Measurements from ENCODE around the gene VASN.

The VASN gene

DNA sequence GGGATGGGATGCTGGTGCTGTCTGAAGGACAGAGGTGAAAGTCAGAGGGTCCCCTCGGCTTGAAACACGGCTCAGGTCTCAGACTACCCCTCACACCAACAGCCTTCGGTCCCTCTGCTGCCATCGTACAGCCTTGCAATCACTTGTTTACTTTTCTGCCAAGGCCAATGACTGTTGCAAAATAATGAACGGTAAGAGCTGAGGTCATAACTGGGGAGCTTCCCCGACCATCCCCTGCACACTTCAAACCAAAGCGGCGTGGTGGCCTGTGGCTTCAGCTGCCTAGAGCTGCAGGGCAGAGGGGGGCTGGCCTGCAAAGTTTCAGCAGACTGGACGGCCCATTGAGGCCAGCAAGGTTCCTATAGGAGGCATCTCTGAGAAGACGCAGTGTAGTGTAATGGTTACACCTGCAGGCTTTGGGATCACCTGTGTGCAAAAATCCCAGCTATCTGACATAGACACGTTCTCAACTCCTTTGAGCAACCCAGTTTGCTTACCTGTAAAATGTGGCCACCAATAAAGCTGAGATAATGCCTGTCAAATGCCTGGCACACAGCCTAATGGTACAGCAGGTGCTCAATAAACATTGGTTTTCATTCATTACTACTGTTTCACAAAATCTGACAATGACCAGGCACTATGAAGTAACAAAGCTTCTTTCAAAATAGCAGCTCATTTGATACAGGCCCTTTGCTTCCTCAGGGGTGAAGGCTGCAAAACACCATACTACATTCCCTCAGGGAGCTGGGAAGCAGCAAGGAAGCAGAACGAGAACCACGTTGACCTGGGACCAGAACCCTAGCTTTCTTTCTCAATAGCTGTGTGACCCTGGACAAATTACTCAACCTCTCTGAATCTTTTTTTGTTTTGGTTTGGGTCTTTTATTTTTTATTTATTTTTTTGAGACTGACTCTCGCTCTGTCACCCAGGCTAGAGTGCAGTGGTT is 25.5 kb upstream of the VASN start:
- Histone ChIP-seq H3K4me3 (replicated peaks; ENCODE audit: low read depth, low read length) (no peak overlapping the region), H3K36me3 (ENCODE audit: control insufficient read depth, insufficient read depth, low read length) (peaks cover 17% of the 10 kb centered on the region), H3K27me3 (replicated peaks; ENCODE audit: control insufficient read depth, insufficient read depth, low read length) (no peaks in the 10 kb centered on the region)
- no peak for DNase-seq (ENCODE audit: extremely low read depth, insufficient read length)
- TF ChIP-seq, protein P1, sequence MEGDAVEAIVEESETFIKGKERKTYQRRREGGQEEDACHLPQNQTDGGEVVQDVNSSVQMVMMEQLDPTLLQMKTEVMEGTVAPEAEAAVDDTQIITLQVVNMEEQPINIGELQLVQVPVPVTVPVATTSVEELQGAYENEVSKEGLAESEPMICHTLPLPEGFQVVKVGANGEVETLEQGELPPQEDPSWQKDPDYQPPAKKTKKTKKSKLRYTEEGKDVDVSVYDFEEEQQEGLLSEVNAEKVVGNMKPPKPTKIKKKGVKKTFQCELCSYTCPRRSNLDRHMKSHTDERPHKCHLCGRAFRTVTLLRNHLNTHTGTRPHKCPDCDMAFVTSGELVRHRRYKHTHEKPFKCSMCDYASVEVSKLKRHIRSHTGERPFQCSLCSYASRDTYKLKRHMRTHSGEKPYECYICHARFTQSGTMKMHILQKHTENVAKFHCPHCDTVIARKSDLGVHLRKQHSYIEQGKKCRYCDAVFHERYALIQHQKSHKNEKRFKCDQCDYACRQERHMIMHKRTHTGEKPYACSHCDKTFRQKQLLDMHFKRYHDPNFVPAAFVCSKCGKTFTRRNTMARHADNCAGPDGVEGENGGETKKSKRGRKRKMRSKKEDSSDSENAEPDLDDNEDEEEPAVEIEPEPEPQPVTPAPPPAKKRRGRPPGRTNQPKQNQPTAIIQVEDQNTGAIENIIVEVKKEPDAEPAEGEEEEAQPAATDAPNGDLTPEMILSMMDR (IDR thresholded peaks at IDR 0.05; ENCODE audit: insufficient read depth, low read length, poor library complexity, severe bottlenecking) = no peak

DNA sequence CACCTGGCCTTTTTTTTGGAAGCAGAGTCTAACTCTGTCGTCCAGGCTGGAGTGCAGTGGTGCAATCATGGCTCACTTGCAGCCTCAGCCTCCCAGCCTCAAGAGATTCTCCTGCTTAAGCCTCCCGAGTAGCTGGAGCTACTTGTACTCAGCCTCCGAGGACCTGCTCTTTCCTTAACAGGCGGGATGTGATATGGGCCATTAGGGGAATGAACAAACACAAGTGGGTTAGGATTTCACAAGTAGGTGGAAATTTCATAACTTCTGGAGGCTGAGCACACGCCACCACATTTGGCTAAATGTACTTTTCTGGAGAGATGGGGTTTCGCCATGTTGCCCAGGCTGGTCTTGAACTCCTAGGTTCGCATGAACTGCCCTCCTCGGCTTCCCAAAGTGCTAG is 24.6 kb upstream of the VASN start:
- DNase-seq (ENCODE audit: extremely low read depth, insufficient read length) = no peak
- TF ChIP-seq, protein P1 (IDR thresholded peaks at IDR 0.05; ENCODE audit: insufficient read depth, low read length, poor library complexity, severe bottlenecking) = no peak
- Histone ChIP-seq H3K27me3 (replicated peaks; ENCODE audit: control insufficient read depth, insufficient read depth, low read length) (no peaks in the 10 kb centered on the region), H3K36me3 (ENCODE audit: control insufficient read depth, insufficient read depth, low read length) (peaks cover 11% of the 10 kb centered on the region), H3K4me3 (replicated peaks; ENCODE audit: low read depth, low read length) (no peak overlapping the region)

DNA sequence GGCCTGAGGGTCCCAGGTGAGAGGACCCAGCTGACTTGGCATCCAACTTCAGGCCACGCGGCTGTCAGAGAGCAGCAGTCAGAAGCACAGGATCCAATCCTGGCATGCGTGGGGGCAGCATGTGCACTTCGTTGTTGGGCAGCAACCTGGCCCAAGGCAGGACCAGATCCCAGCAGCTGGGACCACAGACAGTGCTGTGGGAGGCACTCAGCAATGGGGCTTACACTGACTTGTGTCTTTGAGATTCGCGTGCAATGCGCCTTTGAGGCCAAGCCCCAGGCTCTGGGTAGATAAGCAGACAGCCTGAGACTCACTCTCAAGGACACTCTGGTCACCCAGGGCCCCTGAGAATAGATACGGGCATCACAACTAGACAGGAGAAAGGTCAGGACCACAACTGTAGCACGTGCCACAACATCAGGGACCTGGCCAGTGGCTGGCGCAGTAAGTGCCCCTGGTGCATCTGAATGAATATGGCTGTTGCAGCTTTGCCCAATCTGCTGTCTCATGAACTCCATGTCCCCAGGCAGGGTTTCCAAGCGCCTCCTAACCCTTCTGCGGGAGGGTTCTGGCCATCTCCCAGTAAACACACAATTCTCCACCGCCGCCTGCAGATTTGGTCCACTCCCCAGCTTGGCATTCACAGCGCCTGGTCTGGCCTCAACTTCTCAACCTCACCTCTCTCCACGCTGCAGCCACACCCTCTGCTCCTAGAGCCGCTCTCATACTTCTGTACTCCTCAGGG is 23.7 kb upstream of the VASN start:
- DNase-seq (ENCODE audit: extremely low read depth, insufficient read length) = no peak
- TF ChIP-seq, protein P1 (IDR thresholded peaks at IDR 0.05; ENCODE audit: insufficient read depth, low read length, poor library complexity, severe bottlenecking) = no peak
- H3K27me3 ChIP-seq (replicated peaks; ENCODE audit: control insufficient read depth, insufficient read depth, low read length) = no peaks in the 10 kb centered on the region
- H3K4me3 ChIP-seq (replicated peaks; ENCODE audit: low read depth, low read length) = no peak overlapping the region
- peaks cover 10% of the 10 kb centered on the region for H3K36me3 ChIP-seq (ENCODE audit: control insufficient read depth, insufficient read depth, low read length)

DNA sequence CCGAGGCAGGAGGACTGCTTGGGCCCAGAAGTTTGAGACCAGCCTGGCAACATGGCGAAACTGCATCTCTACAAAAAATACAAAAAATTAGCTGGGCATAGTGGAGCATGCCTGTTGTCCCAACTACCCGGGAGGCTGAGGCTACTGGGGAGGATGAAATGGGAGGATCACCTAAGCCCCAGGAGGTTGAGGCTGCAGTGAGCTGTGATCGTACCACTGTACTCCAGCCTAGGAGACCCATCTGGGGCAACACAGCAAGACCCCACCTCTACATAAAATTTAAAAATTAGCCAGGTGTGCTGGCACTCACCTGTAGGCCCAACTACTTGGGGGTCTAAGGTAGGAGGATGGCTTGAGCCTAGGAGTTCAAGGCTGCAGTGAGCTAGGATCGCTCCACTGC is 22.3 kb upstream of the VASN start:
- no peak for DNase-seq (ENCODE audit: extremely low read depth, insufficient read length)
- Histone ChIP-seq H3K36me3 (ENCODE audit: control insufficient read depth, insufficient read depth, low read length) (peaks cover 7% of the 10 kb centered on the region), H3K27me3 (replicated peaks; ENCODE audit: control insufficient read depth, insufficient read depth, low read length) (no peaks in the 10 kb centered on the region), H3K4me3 (replicated peaks; ENCODE audit: low read depth, low read length) (no peak overlapping the region)
- TF ChIP-seq, protein P1 (IDR thresholded peaks at IDR 0.05; ENCODE audit: insufficient read depth, low read length, poor library complexity, severe bottlenecking) = no peak

DNA sequence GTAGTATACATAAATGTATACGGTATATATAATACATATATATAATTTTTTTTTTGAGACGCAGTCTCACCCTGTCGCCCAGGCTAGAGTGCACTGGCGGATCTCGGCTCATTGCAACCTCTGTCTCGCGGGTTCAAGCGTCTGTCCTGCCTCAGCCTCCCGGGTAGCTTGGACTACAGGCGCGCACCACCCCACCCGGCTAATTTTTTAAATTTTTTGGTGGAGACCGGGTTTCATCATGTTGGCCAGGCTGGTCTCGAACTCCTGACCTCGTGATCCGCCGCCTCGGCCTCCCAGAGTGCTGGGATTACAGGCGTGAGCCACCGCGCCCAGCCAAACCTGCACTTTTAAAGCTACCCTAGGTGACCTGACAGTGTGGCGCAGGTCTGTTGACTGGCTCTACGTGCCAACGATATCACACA is 21.3 kb upstream of the VASN start:
- TF ChIP-seq, protein P1 (IDR thresholded peaks at IDR 0.05; ENCODE audit: insufficient read depth, low read length, poor library complexity, severe bottlenecking) = no peak
- H3K27me3 ChIP-seq (replicated peaks; ENCODE audit: control insufficient read depth, insufficient read depth, low read length) = no peaks in the 10 kb centered on the region
- no peak for DNase-seq (ENCODE audit: extremely low read depth, insufficient read length)
- H3K36me3 ChIP-seq (ENCODE audit: control insufficient read depth, insufficient read depth, low read length) = peaks cover 13% of the 10 kb centered on the region
- peak overlapping the region; percentile 100 for H3K4me3 ChIP-seq (replicated peaks; ENCODE audit: low read depth, low read length)

All from GM06990 (cell line).